Osteoblast (primary cell): ENCODE results near the gene SH3TC1. TPM values are rescaled to one million over a fixed set of nuclear protein-coding genes. Genes with fewer than 3 reads are reported as not detected.

ENCODE experiments used
- DNase-seq: peaks from one replicate; pipeline ENCODE4 v3.0.0; 2011; ENCODE audit warnings: low spot score, mixed read lengths; ENCODE audit not compliant: insufficient read length; ENCODE audit errors: missing footprints
- H2AFZ ChIP-seq: 2 replicates; pipeline ENCODE4 v1.6.0; 2011; ENCODE audit warnings: mild to moderate bottlenecking, low read length
- H3K27ac ChIP-seq: 2 replicates; pipeline ENCODE4 v1.5.1; 2011; ENCODE audit warnings: mild to moderate bottlenecking, low read depth, low read length, moderate library complexity
- H3K27me3 ChIP-seq: 2 replicates; pipeline ENCODE4 v1.6.0; 2012; ENCODE audit warnings: mild to moderate bottlenecking, control low read depth, inconsistent platforms, low read length, moderate library complexity; ENCODE audit not compliant: insufficient read depth
- H3K36me3 ChIP-seq: 2 replicates; pipeline ENCODE4 v1.5.1; 2011; ENCODE audit warnings: mild to moderate bottlenecking, low read length, control low read depth, moderate library complexity; ENCODE audit not compliant: insufficient read depth
- H3K4me1 ChIP-seq: 2 replicates; pipeline ENCODE4 v1.5.1; 2011; ENCODE audit warnings: mild to moderate bottlenecking, low read length, control low read depth, moderate library complexity; ENCODE audit not compliant: insufficient read depth
- H3K4me2 ChIP-seq: 2 replicates; pipeline ENCODE4 v1.6.0; 2011; ENCODE audit warnings: mild to moderate bottlenecking, low read length; ENCODE audit not compliant: insufficient read depth
- H3K4me3 ChIP-seq: fragments of 200-600 bp; sonication (generic); 3 replicates; pipeline ENCODE4 v1.5.1; 2012; ENCODE audit warnings: mild to moderate bottlenecking, low read length, inconsistent platforms; ENCODE audit not compliant: insufficient read depth
- H3K79me2 ChIP-seq: 2 replicates; pipeline ENCODE4 v1.6.0; 2012; ENCODE audit warnings: mild to moderate bottlenecking, low read length, control low read depth, inconsistent platforms; ENCODE audit not compliant: insufficient read depth
- H3K9me3 ChIP-seq: 2 replicates; pipeline ENCODE4 v1.5.1; 2011; ENCODE audit warnings: low read depth, low read length, control low read depth
- H4K20me1 ChIP-seq: 2 replicates; pipeline ENCODE4 v1.6.0; 2012; ENCODE audit warnings: mild to moderate bottlenecking, low read length, control low read depth; ENCODE audit not compliant: insufficient read depth
- total RNA-seq: library from RNA; depleted of rRNA; stranded (reverse); fragments of >200 nt; gene quantifications from 2 replicates; pipeline ENCODE4 v1.2.3, GENCODE V29; 2012
- TF ChIP-seq, protein P1 (sequence below): IDR thresholded peaks from 2 replicates; pipeline ENCODE4 v1.5.1; 2011; ENCODE audit warnings: mild to moderate bottlenecking, low read depth, low read length, moderate library complexity; ENCODE audit errors: extremely low read depth

SH3TC1 gene
- total RNA-seq, 1 donor: 3.6 TPM

DNA sequence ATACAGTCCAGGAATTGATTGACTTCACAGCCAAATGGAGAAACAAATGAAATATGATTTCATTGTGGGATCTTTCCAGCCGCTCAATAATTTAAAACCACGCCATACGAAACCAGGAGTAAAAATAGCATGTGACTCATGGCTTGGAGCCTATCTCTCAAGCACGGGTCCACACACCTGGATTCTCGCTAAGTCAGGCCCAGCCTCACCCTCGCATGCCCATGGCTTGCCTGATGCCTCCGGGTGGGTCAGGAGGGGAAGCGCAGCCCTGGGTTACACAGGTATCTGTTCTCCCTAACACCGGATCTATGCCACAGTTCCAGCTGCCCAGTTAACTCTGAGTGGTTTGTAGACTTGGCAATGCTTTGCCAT, 34.9 kb upstream of the SH3TC1 start:
- H3K27me3 ChIP-seq: peaks cover 22% of the 10 kb centered on the region
- H3K4me3 ChIP-seq: no peak overlapping the region
- H3K4me2 ChIP-seq: no peak overlapping the region
- H3K4me1 ChIP-seq: peaks cover under 1% of the 10 kb centered on the region
- H3K9me3 ChIP-seq: peaks cover 6% of the 10 kb centered on the region
- no peak overlapping the region for H3K27ac ChIP-seq
- peak; percentile 9 for DNase-seq
- no peaks in the 10 kb centered on the region for H3K36me3 ChIP-seq
- TF ChIP-seq, protein P1, sequence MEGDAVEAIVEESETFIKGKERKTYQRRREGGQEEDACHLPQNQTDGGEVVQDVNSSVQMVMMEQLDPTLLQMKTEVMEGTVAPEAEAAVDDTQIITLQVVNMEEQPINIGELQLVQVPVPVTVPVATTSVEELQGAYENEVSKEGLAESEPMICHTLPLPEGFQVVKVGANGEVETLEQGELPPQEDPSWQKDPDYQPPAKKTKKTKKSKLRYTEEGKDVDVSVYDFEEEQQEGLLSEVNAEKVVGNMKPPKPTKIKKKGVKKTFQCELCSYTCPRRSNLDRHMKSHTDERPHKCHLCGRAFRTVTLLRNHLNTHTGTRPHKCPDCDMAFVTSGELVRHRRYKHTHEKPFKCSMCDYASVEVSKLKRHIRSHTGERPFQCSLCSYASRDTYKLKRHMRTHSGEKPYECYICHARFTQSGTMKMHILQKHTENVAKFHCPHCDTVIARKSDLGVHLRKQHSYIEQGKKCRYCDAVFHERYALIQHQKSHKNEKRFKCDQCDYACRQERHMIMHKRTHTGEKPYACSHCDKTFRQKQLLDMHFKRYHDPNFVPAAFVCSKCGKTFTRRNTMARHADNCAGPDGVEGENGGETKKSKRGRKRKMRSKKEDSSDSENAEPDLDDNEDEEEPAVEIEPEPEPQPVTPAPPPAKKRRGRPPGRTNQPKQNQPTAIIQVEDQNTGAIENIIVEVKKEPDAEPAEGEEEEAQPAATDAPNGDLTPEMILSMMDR: no peak
- no peaks in the 10 kb centered on the region for H3K79me2 ChIP-seq
- H2AFZ ChIP-seq: no peak overlapping the region
- H4K20me1 ChIP-seq: no peaks in the 10 kb centered on the region

DNA sequence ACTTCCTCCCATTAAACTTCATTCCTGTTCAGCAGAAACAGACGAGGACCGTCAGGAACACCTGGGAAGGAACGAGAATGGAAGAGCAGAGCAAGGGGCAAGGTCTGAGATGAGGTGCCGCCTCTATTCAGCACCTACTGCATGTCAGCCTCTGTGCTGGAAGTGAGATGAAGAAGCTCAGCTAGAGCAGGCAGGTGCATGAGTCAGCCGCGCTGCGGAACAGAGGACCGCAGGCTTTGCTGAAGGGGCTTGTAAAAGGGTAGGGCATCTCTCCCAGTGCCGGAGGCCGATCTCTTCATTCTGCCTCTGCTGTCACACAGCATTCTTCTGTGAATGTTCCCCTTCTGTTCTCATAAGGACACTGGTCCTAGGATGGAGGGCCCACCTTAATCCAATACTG, 34.4 kb upstream of the SH3TC1 start:
- H4K20me1 ChIP-seq: no peaks in the 10 kb centered on the region
- H3K4me1 ChIP-seq: no peaks in the 10 kb centered on the region
- no peak overlapping the region for H3K4me2 ChIP-seq
- H3K4me3 ChIP-seq: no peak overlapping the region
- H2AFZ ChIP-seq: no peak overlapping the region
- TF ChIP-seq, protein P1: no peak
- H3K9me3 ChIP-seq: peaks cover 6% of the 10 kb centered on the region
- peaks cover 18% of the 10 kb centered on the region for H3K27me3 ChIP-seq
- DNase-seq: peak; percentile 84
- no peaks in the 10 kb centered on the region for H3K79me2 ChIP-seq
- no peaks in the 10 kb centered on the region for H3K36me3 ChIP-seq
- H3K27ac ChIP-seq: no peak overlapping the region

DNA sequence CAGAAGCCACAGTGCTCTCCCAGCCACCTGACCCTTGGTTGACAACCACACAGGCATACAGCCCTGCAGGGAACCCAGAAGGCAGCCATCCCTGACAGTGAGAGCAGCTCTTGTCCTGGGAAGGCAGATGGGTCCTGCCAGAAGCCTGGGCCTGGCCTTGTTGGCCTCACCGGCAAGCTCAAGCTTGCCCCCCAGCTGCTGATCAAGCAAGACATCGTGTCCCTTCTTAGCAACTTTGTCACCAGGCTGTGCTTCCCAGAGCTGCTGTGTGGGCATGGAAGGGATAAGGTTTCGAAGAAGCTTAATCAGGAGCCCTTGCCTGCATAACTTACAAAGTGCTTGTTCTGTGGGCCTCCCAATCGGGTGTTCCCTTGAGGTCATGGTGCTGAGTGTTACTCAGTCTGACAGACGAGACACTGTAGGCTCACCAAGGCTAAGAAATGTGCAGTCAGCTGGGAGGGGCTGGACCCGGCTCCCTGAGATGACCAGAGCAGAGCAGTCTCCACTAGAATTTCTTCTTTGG, 33.7 kb upstream of the SH3TC1 start:
- H3K79me2 ChIP-seq: no peaks in the 10 kb centered on the region
- no peak overlapping the region for H3K4me2 ChIP-seq
- DNase-seq: peak; percentile 66
- peaks cover 21% of the 10 kb centered on the region for H3K27me3 ChIP-seq
- TF ChIP-seq, protein P1: no peak
- peaks cover 6% of the 10 kb centered on the region for H3K9me3 ChIP-seq
- H3K4me3 ChIP-seq: no peak overlapping the region
- no peak overlapping the region for H2AFZ ChIP-seq
- H3K4me1 ChIP-seq: no peaks in the 10 kb centered on the region
- H4K20me1 ChIP-seq: no peaks in the 10 kb centered on the region
- no peak overlapping the region for H3K27ac ChIP-seq
- no peaks in the 10 kb centered on the region for H3K36me3 ChIP-seq

DNA sequence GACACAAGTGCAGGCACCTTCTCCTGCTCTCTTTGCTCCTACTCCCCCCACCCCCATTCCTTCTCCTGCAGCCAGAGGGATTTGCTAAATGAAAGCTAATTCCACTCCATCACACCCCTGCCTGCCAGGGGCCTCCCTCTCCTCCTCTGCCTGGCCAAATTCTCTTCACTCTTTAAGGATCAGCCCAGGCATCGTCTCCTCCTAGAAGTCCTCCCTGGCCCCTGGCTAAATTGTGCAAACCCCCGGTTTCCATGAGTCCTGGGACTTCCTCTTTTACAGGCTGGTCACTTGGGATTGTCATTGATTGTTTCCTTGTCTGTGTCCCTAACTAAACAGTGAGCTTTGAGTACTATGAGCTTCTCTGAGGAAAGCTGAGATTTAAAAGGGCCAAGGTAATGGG, 31.8 kb upstream of the SH3TC1 start:
- DNase-seq: peak; percentile 58
- no peak overlapping the region for H3K4me2 ChIP-seq
- H3K27ac ChIP-seq: no peak overlapping the region
- no peak overlapping the region for H2AFZ ChIP-seq
- TF ChIP-seq, protein P1: no peak
- H3K4me3 ChIP-seq: no peak overlapping the region
- H3K9me3 ChIP-seq: peaks cover 6% of the 10 kb centered on the region
- H3K79me2 ChIP-seq: no peaks in the 10 kb centered on the region
- H4K20me1 ChIP-seq: no peaks in the 10 kb centered on the region
- peaks cover 21% of the 10 kb centered on the region for H3K27me3 ChIP-seq
- no peaks in the 10 kb centered on the region for H3K4me1 ChIP-seq
- no peaks in the 10 kb centered on the region for H3K36me3 ChIP-seq
